Neural progenitor cell (in vitro differentiated cells): ENCODE data around the gene TCF4. TPM values are rescaled to one million over a fixed set of nuclear protein-coding genes. Genes with fewer than 3 reads are reported as not detected.

Experiments used
- DNase-seq: peaks from one replicate; pipeline ENCODE4 v3.0.0-alpha.2; 2016; ENCODE audit warnings: low spot score
- H2AFZ ChIP-seq: fragments of 200-600 bp; sonication (generic); replicated peaks from 2 replicates; pipeline ENCODE4 v1.6.1; 2016; ENCODE audit warnings: antibody characterized with exemption
- H3F3A ChIP-seq: fragments of 200-600 bp; sonication (generic); 2 replicates; pipeline ENCODE4 v1.6.1; 2016; ENCODE audit warnings: antibody characterized with exemption, low read depth
- H3K27ac ChIP-seq: fragments of 200-600 bp; sonication (generic); 2 replicates; pipeline ENCODE4 v1.5.1; 2016; ENCODE audit warnings: mild to moderate bottlenecking
- H3K27me3 ChIP-seq: fragments of 200-600 bp; sonication (generic); 2 replicates; pipeline ENCODE4 v1.6.1; 2016; ENCODE audit warnings: mild to moderate bottlenecking, moderate library complexity
- H3K36me3 ChIP-seq: fragments of 200-600 bp; sonication (generic); 2 replicates; pipeline ENCODE4 v1.5.1; 2016
- H3K4me1 ChIP-seq: fragments of 200-600 bp; sonication (generic); 2 replicates; pipeline ENCODE4 v1.6.1; 2016; ENCODE audit warnings: mixed run types
- H3K4me2 ChIP-seq: fragments of 200-600 bp; sonication (generic); 2 replicates; pipeline ENCODE4 v1.6.1; 2016
- H3K4me3 ChIP-seq: fragments of 200-600 bp; sonication (generic); 2 replicates; pipeline ENCODE4 v1.5.1; 2016
- H3K79me2 ChIP-seq: fragments of 200-600 bp; sonication (generic); 2 replicates; pipeline ENCODE4 v1.6.1; 2016; ENCODE audit warnings: low read depth
- H3K9ac ChIP-seq: fragments of 200-600 bp; sonication (generic); 2 replicates; pipeline ENCODE4 v1.6.1; 2016
- H3K9me3 ChIP-seq: fragments of 200-600 bp; sonication (generic); 2 replicates; pipeline ENCODE4 v1.5.1; 2016; ENCODE audit warnings: low read depth
- H4K20me1 ChIP-seq: fragments of 200-600 bp; sonication (generic); 2 replicates; pipeline ENCODE4 v1.6.1; 2016; ENCODE audit warnings: low read depth
- H3K27ac Mint-ChIP-seq: 3 replicates; pipeline ENCODE4 v1.8.0; 2021; ENCODE audit warnings: mixed read lengths
- H3K27me3 Mint-ChIP-seq: 2 replicates; pipeline ENCODE4 v1.8.0; 2022; ENCODE audit warnings: low read depth, mild to moderate bottlenecking, inconsistent platforms, moderate library complexity, mixed read lengths; ENCODE audit not compliant: insufficient read depth
- H3K36me3 Mint-ChIP-seq: 3 replicates; pipeline ENCODE4 v1.8.0; 2021; ENCODE audit warnings: mixed read lengths
- H3K4me1 Mint-ChIP-seq: 3 replicates; pipeline ENCODE4 v1.8.0; 2021; ENCODE audit warnings: mixed read lengths
- H3K4me3 Mint-ChIP-seq: 3 replicates; pipeline ENCODE4 v1.8.0; 2021; ENCODE audit warnings: mild to moderate bottlenecking, moderate library complexity, mixed read lengths
- H3K9me3 Mint-ChIP-seq: 3 replicates; pipeline ENCODE4 v1.8.0; 2020; ENCODE audit warnings: mixed read lengths
- EZH2 ChIP-seq: fragments of 200-600 bp; sonication (generic); IDR thresholded peaks from 2 replicates; pipeline ENCODE4 v1.6.1; 2017; ENCODE audit warnings: antibody characterized with exemption, mild to moderate bottlenecking, moderate library complexity
- EZH2phosphoT487 ChIP-seq: fragments of 200-600 bp; sonication (generic); IDR thresholded peaks from 2 replicates; pipeline ENCODE4 v1.6.1; 2017; ENCODE audit warnings: antibody characterized with exemption
- total RNA-seq: library from RNA; depleted of rRNA; stranded (reverse); fragments of >200 nt; gene quantifications from 2 replicates; pipeline ENCODE4 v1.2.3, GENCODE V29; 2015; ENCODE audit warnings: low replicate concordance
- TF ChIP-seq, protein P1 (sequence below): fragments of 200-600 bp; sonication (generic); IDR thresholded peaks from 2 replicates; pipeline ENCODE4 v1.5.1; 2017; ENCODE audit warnings: antibody characterized with exemption, mild to moderate bottlenecking

The TCF4 gene
- total RNA-seq, 1 donor from 2014 or later, result 161 TPM

DNA sequence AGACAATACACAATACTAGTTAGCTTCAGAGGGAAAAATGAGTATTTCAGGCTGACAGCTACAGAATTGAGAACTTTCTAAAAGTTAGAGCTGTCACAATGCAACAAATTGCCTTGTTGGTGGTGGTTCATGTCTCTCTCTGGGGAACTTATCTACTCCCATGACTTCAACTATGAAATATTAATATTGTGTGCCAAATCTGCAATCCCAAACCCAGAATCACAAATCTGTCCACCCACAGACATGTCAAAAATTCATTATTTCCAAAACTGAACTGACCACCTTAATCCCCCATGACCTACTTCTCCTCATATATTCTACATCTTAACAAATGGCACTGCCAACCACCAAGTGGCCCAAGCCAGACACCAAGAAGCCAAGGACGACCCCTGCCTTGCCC is 143.5 kb downstream of the TCF4 start:
- Histone ChIP-seq H3K9ac (no peak overlapping the region), H3K9me3 (no peaks in the 10 kb centered on the region), H3K36me3 (no peaks in the 10 kb centered on the region), H3F3A (peaks cover 26% of the 10 kb centered on the region), H3K27ac (no peak overlapping the region), H3K4me2 (no peak overlapping the region), H3K27me3 (no peaks in the 10 kb centered on the region), H3K4me3 (no peak overlapping the region), H3K79me2 (peaks cover 100% of the 10 kb centered on the region), H2AFZ (no peak overlapping the region), H4K20me1 (peaks cover 37% of the 10 kb centered on the region), H3K4me1 (peaks cover 46% of the 10 kb centered on the region)
- TF ChIP-seq EZH2phosphoT487, result no peak
- TF ChIP-seq, protein P1, sequence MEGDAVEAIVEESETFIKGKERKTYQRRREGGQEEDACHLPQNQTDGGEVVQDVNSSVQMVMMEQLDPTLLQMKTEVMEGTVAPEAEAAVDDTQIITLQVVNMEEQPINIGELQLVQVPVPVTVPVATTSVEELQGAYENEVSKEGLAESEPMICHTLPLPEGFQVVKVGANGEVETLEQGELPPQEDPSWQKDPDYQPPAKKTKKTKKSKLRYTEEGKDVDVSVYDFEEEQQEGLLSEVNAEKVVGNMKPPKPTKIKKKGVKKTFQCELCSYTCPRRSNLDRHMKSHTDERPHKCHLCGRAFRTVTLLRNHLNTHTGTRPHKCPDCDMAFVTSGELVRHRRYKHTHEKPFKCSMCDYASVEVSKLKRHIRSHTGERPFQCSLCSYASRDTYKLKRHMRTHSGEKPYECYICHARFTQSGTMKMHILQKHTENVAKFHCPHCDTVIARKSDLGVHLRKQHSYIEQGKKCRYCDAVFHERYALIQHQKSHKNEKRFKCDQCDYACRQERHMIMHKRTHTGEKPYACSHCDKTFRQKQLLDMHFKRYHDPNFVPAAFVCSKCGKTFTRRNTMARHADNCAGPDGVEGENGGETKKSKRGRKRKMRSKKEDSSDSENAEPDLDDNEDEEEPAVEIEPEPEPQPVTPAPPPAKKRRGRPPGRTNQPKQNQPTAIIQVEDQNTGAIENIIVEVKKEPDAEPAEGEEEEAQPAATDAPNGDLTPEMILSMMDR, result no peak
- no peak for TF ChIP-seq EZH2
- Mint-ChIP-seq H3K27me3 (peaks cover 4% of the 10 kb centered on the region), H3K36me3 (peaks cover 32% of the 10 kb centered on the region), H3K4me1 (peaks cover 33% of the 10 kb centered on the region), H3K9me3 (peaks cover 25% of the 10 kb centered on the region), H3K4me3 (no peak overlapping the region), H3K27ac (no peak overlapping the region)
- DNase-seq, result no peak

DNA sequence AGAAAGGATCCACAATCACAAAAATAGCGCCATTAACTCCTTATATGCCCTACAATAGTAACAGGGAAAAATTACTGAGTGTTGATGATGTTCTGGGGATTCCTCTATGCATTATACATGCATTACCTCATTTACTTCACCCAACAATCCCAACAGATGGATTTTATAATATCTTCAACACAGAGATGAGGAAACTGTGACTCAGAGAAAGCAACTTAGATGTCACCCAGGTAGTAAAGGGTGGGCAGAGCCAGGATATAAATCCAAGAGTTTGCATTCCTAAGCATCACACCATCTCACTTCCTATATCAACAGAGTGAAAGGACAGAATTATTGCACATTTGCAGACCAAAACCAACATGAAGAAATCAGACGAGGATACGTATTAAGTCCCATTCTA is 144.2 kb downstream of the TCF4 start:
- Mint-ChIP-seq H3K27me3 (peaks cover 4% of the 10 kb centered on the region), H3K36me3 (peaks cover 32% of the 10 kb centered on the region), H3K27ac (no peak overlapping the region), H3K4me1 (peaks cover 34% of the 10 kb centered on the region), H3K4me3 (no peak overlapping the region), H3K9me3 (peaks cover 25% of the 10 kb centered on the region)
- H2AFZ ChIP-seq, result no peak overlapping the region
- H4K20me1 ChIP-seq, result peaks cover 38% of the 10 kb centered on the region
- no peak overlapping the region for H3K4me3 ChIP-seq
- no peak overlapping the region for H3K9ac ChIP-seq
- H3K9me3 ChIP-seq, result no peaks in the 10 kb centered on the region
- TF ChIP-seq EZH2 (no peak), EZH2phosphoT487 (no peak)
- TF ChIP-seq, protein P1, result no peak
- H3F3A ChIP-seq, result peaks cover 33% of the 10 kb centered on the region
- no peak overlapping the region for H3K4me2 ChIP-seq
- H3K27ac ChIP-seq, result peak overlapping the region; percentile 7
- H3K27me3 ChIP-seq, result no peaks in the 10 kb centered on the region
- peaks cover 50% of the 10 kb centered on the region for H3K4me1 ChIP-seq
- no peak for DNase-seq
- no peaks in the 10 kb centered on the region for H3K36me3 ChIP-seq
- peaks cover 100% of the 10 kb centered on the region for H3K79me2 ChIP-seq

DNA sequence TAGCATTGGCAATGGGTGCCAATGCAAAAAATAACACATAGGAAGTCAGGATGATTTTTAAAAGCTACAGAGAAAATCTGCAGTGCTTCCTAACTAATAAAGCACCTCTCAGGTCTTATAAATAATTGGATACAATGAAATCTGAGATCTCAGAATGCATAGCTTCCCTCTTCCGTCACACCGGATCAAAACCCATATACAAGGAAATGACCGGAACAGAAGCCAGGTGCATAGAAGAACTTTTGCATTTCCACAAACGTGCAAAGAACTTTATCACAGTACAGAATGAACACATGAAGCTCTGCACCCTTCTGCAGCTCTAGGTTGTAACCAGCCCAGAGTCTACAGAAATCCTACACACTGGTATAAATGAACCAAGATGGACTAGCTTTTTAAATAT is 145.4 kb downstream of the TCF4 start:
- no peak overlapping the region for H3K27ac Mint-ChIP-seq
- TF ChIP-seq EZH2phosphoT487 (no peak), EZH2 (no peak)
- TF ChIP-seq, protein P1, result no peak
- peak overlapping the region; percentile 40 for H3K4me2 ChIP-seq
- H3K4me3 ChIP-seq, result no peak overlapping the region
- DNase-seq, result no peak
- peaks cover 100% of the 10 kb centered on the region for H3K79me2 ChIP-seq
- H3K4me1 Mint-ChIP-seq, result peaks cover 38% of the 10 kb centered on the region
- no peaks in the 10 kb centered on the region for H3K36me3 ChIP-seq
- no peaks in the 10 kb centered on the region for H3K27me3 ChIP-seq
- H3K9me3 Mint-ChIP-seq, result peaks cover 25% of the 10 kb centered on the region
- H3K27ac ChIP-seq, result peak overlapping the region; percentile 95
- no peak overlapping the region for H3K9ac ChIP-seq
- peaks cover 6% of the 10 kb centered on the region for H3K27me3 Mint-ChIP-seq
- H3K36me3 Mint-ChIP-seq, result peaks cover 34% of the 10 kb centered on the region
- peaks cover 61% of the 10 kb centered on the region for H3K4me1 ChIP-seq
- no peak overlapping the region for H2AFZ ChIP-seq
- H4K20me1 ChIP-seq, result peaks cover 46% of the 10 kb centered on the region
- no peak overlapping the region for H3K4me3 Mint-ChIP-seq
- no peaks in the 10 kb centered on the region for H3K9me3 ChIP-seq
- peaks cover 40% of the 10 kb centered on the region for H3F3A ChIP-seq
